Activated gamma-delta T cell treated with Interleukin-2 at 50 U/mL for 16 hours (primary cell): Measurements from ENCODE around the gene ZBED1.
"Not testable (repeated sequence)": the region's sequence is repeated elsewhere in the genome, so short reads cannot be mapped to it uniquely, and the experiment has no call there.

Experiments used
- DNase-seq: peaks from one replicate; pipeline ENCODE4 v3.0.0-alpha.2; 2020

Gene ZBED1

GRCh38 chrX:2495595-2495994 lies 5.2 kb downstream of the ZBED1 start:
- DNase-seq: no peak

DNA sequence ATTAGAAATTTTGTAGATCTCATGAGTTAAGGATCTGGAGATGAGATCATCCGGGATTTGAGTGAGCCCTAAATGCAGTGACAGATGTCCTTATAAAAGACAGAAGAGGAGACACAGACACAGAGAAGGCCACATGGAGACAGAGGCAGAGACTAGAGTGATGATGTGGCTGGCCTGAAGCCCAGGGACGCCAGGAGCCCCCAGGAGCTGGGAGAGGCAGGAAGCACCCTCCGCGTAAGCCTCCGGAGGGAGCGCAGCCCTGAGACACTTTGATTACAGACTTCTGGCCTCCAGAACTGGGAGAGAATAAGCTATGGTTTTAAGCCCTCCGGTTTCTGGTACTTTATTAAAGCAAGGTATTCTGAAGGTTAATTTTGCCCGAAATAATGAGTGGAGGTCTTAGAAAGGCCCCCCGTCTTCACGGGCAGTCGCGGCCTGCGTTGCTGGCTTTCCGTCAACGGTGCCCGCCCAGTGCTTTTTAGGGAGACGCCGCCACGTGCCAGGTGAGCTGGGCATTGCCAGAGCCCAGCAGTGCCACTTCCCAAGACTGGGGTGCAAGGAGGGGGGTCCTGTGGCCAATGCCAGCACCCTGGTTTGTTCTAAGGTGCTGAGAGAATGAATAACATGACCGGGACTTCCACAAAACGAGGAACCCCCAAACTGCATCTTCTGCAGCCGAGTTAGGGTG lies 8.1 kb downstream of the ZBED1 start:
- no peak for DNase-seq

GRCh38 chrX:2490634-2491033 lies 10.1 kb downstream of the ZBED1 start:
- no peak for DNase-seq

GRCh38 chrX:2489446-2490445 lies 11.0 kb downstream of the ZBED1 start:
- DNase-seq: no peak

DNA sequence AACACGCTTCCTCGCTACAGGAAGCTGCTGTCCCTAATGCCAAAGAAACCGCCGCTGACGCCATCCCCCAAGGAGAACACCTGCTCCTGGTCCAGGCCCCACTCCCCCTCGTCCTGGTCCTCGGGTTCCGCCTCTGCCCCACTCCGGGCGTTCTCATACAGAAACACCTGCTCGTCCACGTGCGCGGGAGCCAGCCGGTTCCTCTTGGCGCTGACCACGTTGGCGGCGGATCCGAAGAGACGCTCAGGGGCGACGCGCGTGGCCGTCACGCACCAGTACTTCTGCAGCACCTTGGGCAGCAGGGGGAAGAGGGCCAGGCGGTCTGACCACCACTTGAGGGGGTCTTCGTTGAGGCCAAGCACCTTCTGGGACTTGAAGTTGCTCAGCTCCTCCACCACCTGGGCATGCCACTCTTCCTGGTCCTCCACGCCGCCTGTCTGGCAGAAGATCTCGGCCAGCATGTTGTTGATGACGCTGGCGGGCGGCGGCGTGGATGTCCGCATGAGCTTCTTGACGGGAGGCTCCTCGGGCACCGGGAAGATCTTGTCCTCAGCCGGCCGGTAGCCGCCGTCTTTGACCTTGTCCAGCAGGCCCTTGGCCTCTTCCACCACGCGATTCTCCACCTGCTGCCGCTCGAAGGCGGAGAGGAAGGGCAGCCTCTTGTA lies 12.0 kb downstream of the ZBED1 start:
- DNase-seq: no peak

GRCh38 chrX:2487366-2487765 lies 13.4 kb downstream of the ZBED1 start:
- DNase-seq: no peak

- DNase-seq: no peak
These were observed 14.2 kb downstream of the ZBED1 start for GRCh38 chrX:2486476-2487133.

GRCh38 chrX:2485789-2486345 lies 14.9 kb downstream of the ZBED1 start:
- no peak for DNase-seq

DNA sequence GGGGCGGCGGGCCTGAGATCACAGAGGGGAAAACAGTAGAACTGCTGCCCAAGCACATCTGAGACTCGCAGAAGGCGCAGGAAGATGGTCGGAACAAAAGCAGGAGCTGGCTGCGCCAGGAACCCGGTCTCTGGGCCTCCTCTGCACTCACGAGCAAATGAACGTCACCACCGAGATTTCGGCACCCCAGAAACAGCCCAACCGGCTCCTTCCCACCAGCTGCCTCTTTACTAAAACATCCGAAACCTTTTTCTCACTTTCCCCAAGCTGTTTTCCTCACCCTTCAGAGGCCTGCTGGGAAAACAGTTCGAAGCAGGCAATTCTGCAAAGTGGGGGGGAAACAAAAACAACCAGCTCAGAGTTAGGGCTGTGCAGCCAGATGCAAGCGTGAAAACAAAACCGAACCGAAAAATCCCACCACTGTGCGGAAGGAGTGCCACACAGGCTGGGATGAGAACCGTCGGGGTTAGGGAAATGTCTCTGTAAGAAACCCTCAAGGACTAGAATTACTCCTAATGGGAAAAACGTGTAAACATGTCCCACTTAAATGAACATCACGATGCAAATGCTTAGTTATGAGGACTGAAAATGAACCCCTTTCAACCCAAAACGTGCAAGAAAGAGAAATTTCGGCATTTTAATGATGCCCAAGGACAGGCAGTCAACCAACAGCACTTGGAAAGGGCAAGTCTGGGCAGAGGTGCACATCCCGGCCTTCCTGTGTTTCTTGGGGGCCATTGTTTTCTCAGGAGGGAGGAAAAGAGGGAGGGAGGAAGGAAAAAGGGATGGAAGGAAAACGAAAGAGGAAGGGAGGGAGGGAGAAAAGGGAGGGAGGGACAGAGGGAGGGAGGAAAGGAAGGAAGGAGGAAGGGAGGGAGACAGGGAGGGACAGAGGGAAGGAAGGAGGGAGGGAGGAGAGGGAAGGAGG lies 15.8 kb downstream of the ZBED1 start:
- no peak for DNase-seq

DNA sequence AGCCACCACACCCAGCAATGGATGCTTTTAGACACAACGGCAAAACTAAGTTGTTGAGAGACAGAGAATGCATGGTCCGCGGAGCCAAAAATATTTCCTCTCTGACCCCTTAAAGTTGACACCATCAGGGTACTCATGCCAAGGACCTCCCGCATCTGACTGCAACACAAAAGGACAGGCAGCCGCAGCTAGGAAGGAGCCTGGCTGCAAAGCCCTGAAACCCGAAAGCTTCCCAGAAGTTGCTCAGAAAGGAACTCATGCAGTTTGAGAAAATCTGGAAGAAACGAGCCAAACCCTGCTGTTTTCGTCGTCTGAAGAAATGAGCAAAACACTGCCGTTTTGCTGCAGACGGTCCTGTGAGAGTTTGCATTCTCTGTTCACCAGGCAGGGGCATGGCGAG lies 16.5 kb downstream of the ZBED1 start:
- no peak for DNase-seq

GRCh38 chrX:2483398-2484060 lies 17.2 kb downstream of the ZBED1 start:
- no peak for DNase-seq

GRCh38 chrX:2481597-2481996 lies 19.2 kb downstream of the ZBED1 start:
- DNase-seq: not testable (repeated sequence)

DNA sequence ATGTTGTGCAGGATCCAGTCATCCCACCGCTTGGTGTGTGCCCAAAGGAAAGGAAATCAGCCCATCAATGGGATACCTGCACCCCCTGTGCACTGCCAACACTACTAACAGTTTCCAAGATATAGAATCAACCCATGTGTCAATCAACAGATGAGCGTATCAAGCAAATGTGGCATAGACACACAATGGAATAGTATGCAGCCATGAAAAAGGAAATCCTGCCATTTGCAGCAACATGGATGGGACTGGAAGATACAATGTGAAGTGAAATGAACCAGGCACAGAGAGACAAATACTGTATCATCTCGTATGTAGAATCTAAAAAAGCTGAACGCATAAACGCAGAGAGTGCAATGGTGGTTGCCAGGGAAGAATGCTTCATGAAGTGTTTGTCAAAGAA lies 20.8 kb downstream of the ZBED1 start:
- DNase-seq: not testable (repeated sequence)

GRCh38 chrX:2479420-2479780 lies 21.4 kb downstream of the ZBED1 start:
- DNase-seq: no peak

GRCh38 chrX:2478546-2479419 lies 22.0 kb downstream of the ZBED1 start:
- no peak for DNase-seq

- DNase-seq: not testable (repeated sequence)
These were observed 23.5 kb downstream of the ZBED1 start for GRCh38 chrX:2477313-2477712.

GRCh38 chrX:2474963-2475726 lies 25.6 kb downstream of the ZBED1 start:
- no peak for DNase-seq

DNA sequence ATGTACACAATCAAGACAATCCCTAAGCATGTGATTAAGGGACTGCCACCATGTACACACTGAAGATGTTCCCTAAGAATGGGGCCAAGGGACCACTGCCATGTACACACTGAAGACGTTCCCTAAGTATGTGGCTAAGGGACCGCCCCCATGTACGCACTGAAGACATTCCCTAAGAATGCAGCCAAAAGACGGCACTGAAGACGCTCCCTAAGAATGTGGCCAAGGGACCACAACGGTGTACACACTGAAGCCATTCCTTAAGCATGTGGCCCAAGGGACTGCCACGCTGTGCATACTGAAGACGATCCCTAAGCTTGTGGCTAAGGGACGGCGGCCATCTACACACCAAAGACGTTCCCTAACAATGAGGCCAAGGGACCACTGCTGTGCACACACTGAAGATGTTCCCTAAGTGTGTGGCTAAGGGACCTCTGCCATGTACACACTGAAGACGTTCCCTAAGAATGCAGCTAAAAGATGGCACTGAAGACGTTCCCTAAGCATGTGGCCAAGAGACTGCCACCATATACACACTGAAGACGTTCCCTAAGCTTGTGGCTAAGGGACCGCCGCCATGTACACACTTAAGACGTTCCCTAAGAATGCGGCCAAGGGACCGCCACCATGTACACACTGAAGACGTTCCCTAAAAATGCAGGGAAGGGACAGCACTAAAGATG lies 26.4 kb downstream of the ZBED1 start:
- no peak for DNase-seq
